Activated CD4-positive, alpha-beta memory T cell treated with anti-CD3 and anti-CD28 coated beads for 36 hours (primary cell): ENCODE results near the gene DMC1. TPM values are rescaled to one million over a fixed set of nuclear protein-coding genes. Genes with fewer than 3 reads are reported as not detected.

Experiments used
- CTCF ChIA-PET: fragments of 350-600 bp; sonication (Branson Sonifier 250); formaldehyde crosslinking; loops from one replicate; lab custom pipeline; 2021; ENCODE audit warnings: antibody characterized with exemption, inconsistent platforms; lab: Charles Lee
- POLR2A ChIA-PET: fragments of 350-600 bp; sonication (Branson Sonifier 250); formaldehyde crosslinking; loops from one replicate; lab custom pipeline; 2021; ENCODE audit warnings: antibody characterized with exemption; lab: Charles Lee
- DNase-seq: peaks from one replicate; pipeline ENCODE4 v3.0.0-alpha.2; 2020
- H3K27ac Mint-ChIP-seq: one replicate; pipeline ENCODE4 v1.8.0; 2021; ENCODE audit warnings: mixed read lengths
- H3K27me3 Mint-ChIP-seq: one replicate; pipeline ENCODE4 v1.8.0; 2021; ENCODE audit warnings: mixed read lengths
- H3K36me3 Mint-ChIP-seq: one replicate; pipeline ENCODE4 v1.8.0; 2021; ENCODE audit warnings: mixed read lengths
- H3K4me1 Mint-ChIP-seq: one replicate; pipeline ENCODE4 v1.8.0; 2021; ENCODE audit warnings: low read depth, mixed read lengths
- H3K4me3 Mint-ChIP-seq: one replicate; pipeline ENCODE4 v1.8.0; 2021; ENCODE audit warnings: mild to moderate bottlenecking, mixed read lengths
- H3K9me3 Mint-ChIP-seq: one replicate; pipeline ENCODE4 v1.8.0; 2021; ENCODE audit warnings: mixed read lengths
- intact Hi-C: fragments of 100-400 bp; cut with micrococcal nuclease; formaldehyde crosslinking; loops from one replicate; pipeline ENCODE4 v1.15.1; 2023
- total RNA-seq, 2 experiments: library from RNA; stranded (reverse); gene quantifications; one replicate each; pipeline ENCODE4 v1.2.3, GENCODE V29; 2021

Gene DMC1
- total RNA-seq, 2 experiments from 2014 or later: 15.8 to 20.1 TPM

DNA sequence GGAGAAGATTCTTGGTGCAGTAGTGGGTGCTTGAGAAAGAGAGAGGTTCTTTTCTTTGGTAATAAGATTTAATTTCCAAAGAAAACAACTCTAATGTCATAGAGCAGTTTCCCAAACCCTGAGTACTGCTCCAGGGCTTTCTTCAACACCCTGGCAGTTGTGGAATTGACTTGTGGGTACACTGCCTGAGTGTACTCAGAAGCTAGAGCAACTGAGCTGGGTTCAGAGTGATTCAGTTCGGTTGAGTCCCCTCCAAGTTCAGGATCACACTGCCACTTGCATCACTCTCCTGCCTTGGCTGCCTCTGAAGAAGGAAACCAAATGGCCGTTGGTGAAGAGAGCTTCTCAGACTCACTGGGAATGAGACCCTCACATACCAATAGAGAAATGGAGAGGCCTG lies 5.3 kb downstream of the DMC1 start:
- H3K27me3 Mint-ChIP-seq: no peaks in the 10 kb centered on the region
- intact Hi-C loops: no loop called here
- POLR2A ChIA-PET: no interaction called here

GRCh38 chr22:38554281-38554680 lies 15.7 kb downstream of the DMC1 start:
- DNase-seq: no peak
- no peaks in the 10 kb centered on the region for H3K9me3 Mint-ChIP-seq
- H3K36me3 Mint-ChIP-seq: peaks cover 2% of the 10 kb centered on the region
- H3K27ac Mint-ChIP-seq: no peak overlapping the region
- H3K27me3 Mint-ChIP-seq: no peaks in the 10 kb centered on the region
- H3K4me3 Mint-ChIP-seq: no peak overlapping the region
- intact Hi-C loops: no loop called here
- ChIA-PET POLR2A (interaction anchor here (0.6 to 1.0 kb wide), 2 partner anchors 17 to 200 kb away, joined by 3 to 4 read pairs; no protein-coding TSS in a partner anchor), CTCF (interaction anchor here (0.7 kb wide), 1 partner anchor 54 kb away, joined by 3 read pairs; no protein-coding TSS in a partner anchor)
- no peaks in the 10 kb centered on the region for H3K4me1 Mint-ChIP-seq

More for the DNA sequence above, 5.3 kb downstream of the DMC1 start:
- H3K4me3 Mint-ChIP-seq: no peak overlapping the region
- DNase-seq: no peak
- H3K27ac Mint-ChIP-seq: no peak overlapping the region
- H3K4me1 Mint-ChIP-seq: no peaks in the 10 kb centered on the region
- peaks cover 5% of the 10 kb centered on the region for H3K36me3 Mint-ChIP-seq
- no peaks in the 10 kb centered on the region for H3K9me3 Mint-ChIP-seq
- CTCF ChIA-PET: interaction anchor here (0.5 kb wide), 1 partner anchor 259 kb away, joined by 3 read pairs; no protein-coding TSS in a partner anchor

DNA sequence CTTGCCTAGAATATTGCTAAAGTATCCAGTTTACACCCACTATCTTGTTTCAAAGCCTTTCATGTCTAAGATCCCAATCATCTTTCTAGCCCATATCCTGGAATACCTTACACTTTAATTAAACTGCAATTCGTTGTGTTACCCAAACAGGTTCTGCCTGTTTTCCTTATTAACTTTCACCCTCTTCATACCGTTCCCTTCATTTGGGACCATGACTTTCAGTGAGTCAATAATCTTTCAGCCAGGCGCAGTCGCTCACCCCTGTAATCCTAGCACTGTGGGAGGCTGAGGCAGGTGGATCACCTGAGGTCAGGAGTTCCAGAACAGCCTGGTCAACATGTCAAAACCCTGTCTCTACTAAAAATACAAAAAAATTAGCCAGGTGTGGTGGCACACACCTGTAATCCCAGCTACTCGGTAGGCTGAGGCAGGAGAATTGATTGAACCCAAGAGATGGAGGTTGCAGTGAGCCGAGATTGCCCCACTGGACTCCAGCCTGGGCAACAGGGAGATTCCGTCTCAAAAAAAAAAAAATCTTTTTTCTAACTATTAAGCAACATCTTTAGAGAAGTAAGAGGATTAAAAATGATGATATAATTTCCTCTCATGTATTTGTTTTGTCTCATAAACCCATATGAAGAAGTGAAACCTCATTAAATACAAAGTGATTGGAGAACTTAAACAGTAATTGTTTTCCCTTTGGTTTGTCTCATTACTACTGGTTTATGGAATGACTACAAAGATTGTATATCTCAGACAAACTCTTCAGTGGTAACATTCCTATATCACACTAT lies 20.7 kb downstream of the DMC1 start:
- Mint-ChIP-seq H3K4me3 (no peak overlapping the region), H3K27ac (no peak overlapping the region), H3K4me1 (no peaks in the 10 kb centered on the region), H3K36me3 (peaks cover 8% of the 10 kb centered on the region), H3K9me3 (peaks cover 4% of the 10 kb centered on the region), H3K27me3 (no peaks in the 10 kb centered on the region)
- intact Hi-C loops: no loop called here
- CTCF ChIA-PET: no interaction called here
- DNase-seq: no peak
- POLR2A ChIA-PET: no interaction called here

DNA sequence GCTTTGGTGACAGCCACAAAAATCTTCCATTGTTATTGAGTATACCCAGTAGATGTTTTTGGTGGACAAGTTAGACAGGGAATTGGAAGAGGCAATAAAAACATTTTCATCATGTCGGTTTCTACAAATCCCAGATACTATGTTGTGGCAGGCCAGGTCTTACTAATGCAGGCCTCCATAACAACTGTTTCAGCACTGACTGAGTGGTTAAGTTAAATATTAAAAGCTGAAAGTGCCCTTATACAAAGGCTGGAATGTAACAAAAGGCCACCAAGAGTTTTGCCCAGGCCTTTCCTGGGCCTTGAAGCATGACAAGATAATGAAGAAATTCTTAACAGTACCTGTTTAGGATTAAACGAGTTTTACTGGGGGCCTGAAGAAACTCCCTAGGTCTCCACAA lies 29.3 kb downstream of the DMC1 start:
- H3K36me3 Mint-ChIP-seq: peaks cover 25% of the 10 kb centered on the region
- H3K27ac Mint-ChIP-seq: no peak overlapping the region
- no peaks in the 10 kb centered on the region for H3K4me1 Mint-ChIP-seq
- no peak for DNase-seq
- no peak overlapping the region for H3K4me3 Mint-ChIP-seq
- intact Hi-C loops: no loop called here
- no peaks in the 10 kb centered on the region for H3K27me3 Mint-ChIP-seq
- ChIA-PET CTCF (no interaction called here), POLR2A (no interaction called here)
- peaks cover 22% of the 10 kb centered on the region for H3K9me3 Mint-ChIP-seq

GRCh38 chr22:38531251-38531938 lies 38.6 kb downstream of the DMC1 start:
- ChIA-PET CTCF (interaction anchor here (0.6 to 1.4 kb wide), 3 partner anchors 27 to 453 kb away, joined by 3 to 4 read pairs (median 4); no protein-coding TSS in a partner anchor), POLR2A (interaction anchor here (1.3 kb wide), 1 partner anchor 8 kb away, joined by 3 read pairs; no protein-coding TSS in a partner anchor)
- DNase-seq: no peak
- H3K36me3 Mint-ChIP-seq: no peaks in the 10 kb centered on the region
- H3K4me1 Mint-ChIP-seq: peaks cover 5% of the 10 kb centered on the region
- peak overlapping the region; percentile 83 for H3K27ac Mint-ChIP-seq
- no peaks in the 10 kb centered on the region for H3K9me3 Mint-ChIP-seq
- no peaks in the 10 kb centered on the region for H3K27me3 Mint-ChIP-seq
- intact Hi-C loops: no loop called here
- peak overlapping the region; percentile 7 for H3K4me3 Mint-ChIP-seq

DNA sequence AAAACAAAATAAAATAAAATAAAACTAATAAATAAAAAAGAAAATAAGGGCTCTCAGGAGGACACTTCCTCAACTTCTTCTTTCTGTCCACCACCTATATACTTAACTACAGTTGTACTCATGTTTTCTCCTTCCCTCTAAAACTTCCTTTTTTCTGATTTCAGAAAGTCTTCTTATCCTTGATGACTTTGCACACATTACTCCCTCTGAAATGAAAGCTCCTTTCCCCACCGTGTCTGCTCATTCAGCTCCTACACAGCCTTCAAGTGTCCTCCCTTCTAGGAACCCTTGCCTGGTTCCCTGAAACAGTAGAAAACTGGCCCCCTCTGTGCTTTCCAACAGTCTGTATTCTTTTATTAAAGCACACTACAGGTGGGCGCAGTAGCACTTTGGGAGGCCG lies 45.6 kb downstream of the DMC1 start:
- no peaks in the 10 kb centered on the region for H3K36me3 Mint-ChIP-seq
- CTCF ChIA-PET: interaction anchor here (1.1 kb wide), 1 partner anchor 14 kb away, joined by 3 read pairs; no protein-coding TSS in a partner anchor
- H3K4me3 Mint-ChIP-seq: no peak overlapping the region
- H3K9me3 Mint-ChIP-seq: no peaks in the 10 kb centered on the region
- no peak for DNase-seq
- POLR2A ChIA-PET: no interaction called here
- H3K27ac Mint-ChIP-seq: no peak overlapping the region
- H3K4me1 Mint-ChIP-seq: no peaks in the 10 kb centered on the region
- intact Hi-C loops: no loop called here
- H3K27me3 Mint-ChIP-seq: peaks cover 9% of the 10 kb centered on the region

DNA sequence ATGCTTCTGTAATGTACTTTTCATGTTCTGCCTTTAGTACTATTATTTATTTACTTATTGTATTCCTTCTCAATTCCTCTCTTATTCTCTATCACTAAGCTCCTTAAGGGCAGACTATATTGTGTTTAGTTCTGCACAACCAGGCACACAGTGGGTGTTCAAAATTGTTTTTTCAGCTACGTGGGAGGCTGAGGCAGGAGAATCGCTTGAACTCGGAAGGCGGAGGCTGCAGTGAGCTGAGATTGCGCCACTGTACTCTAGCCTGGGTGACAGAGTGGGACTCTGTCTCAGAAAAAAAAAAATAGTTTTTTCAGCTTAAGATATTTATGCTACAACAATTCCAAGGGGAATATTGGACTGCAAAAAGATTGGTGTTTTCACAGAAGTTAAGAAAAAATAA lies 46.5 kb downstream of the DMC1 start:
- Mint-ChIP-seq H3K4me3 (no peak overlapping the region), H3K27me3 (peaks cover 9% of the 10 kb centered on the region), H3K4me1 (no peaks in the 10 kb centered on the region), H3K27ac (no peak overlapping the region), H3K9me3 (no peaks in the 10 kb centered on the region), H3K36me3 (no peaks in the 10 kb centered on the region)
- intact Hi-C loops: no loop called here
- POLR2A ChIA-PET: interaction anchor here (0.7 to 1.1 kb wide), 2 partner anchors 8 to 101 kb away, joined by 3 read pairs; no protein-coding TSS in a partner anchor
- no peak for DNase-seq
- CTCF ChIA-PET: interaction anchor here (1.1 kb wide), 2 partner anchors 13 to 471 kb away, joined by 3 to 4 read pairs; no protein-coding TSS in a partner anchor

GRCh38 chr22:38523029-38523428 lies 47.0 kb downstream of the DMC1 start:
- POLR2A ChIA-PET: interaction anchor here (1.1 kb wide), 1 partner anchor 9 kb away, joined by 3 read pairs; no protein-coding TSS in a partner anchor

GRCh38 chr22:38519453-38520250 lies 50.3 kb downstream of the DMC1 start:
- intact Hi-C loops: no loop called here
- no peaks in the 10 kb centered on the region for H3K4me1 Mint-ChIP-seq
- DNase-seq: no peak
- peaks cover 5% of the 10 kb centered on the region for H3K27me3 Mint-ChIP-seq
- H3K27ac Mint-ChIP-seq: no peak overlapping the region
- H3K36me3 Mint-ChIP-seq: no peaks in the 10 kb centered on the region
- POLR2A ChIA-PET: no interaction called here
- no peaks in the 10 kb centered on the region for H3K9me3 Mint-ChIP-seq
- H3K4me3 Mint-ChIP-seq: no peak overlapping the region
- CTCF ChIA-PET: no interaction called here

More at GRCh38 chr22:38523029-38523428, 47.0 kb downstream of the DMC1 start:
- no peak overlapping the region for H3K4me3 Mint-ChIP-seq
- peaks cover 9% of the 10 kb centered on the region for H3K27me3 Mint-ChIP-seq
- DNase-seq: no peak
- H3K4me1 Mint-ChIP-seq: no peaks in the 10 kb centered on the region
- H3K36me3 Mint-ChIP-seq: no peaks in the 10 kb centered on the region
- no peaks in the 10 kb centered on the region for H3K9me3 Mint-ChIP-seq
- H3K27ac Mint-ChIP-seq: no peak overlapping the region
- CTCF ChIA-PET: interaction anchor here (1.1 kb wide), 2 partner anchors 12 to 471 kb away, joined by 3 to 4 read pairs; no protein-coding TSS in a partner anchor
- intact Hi-C loops: no loop called here

DNA sequence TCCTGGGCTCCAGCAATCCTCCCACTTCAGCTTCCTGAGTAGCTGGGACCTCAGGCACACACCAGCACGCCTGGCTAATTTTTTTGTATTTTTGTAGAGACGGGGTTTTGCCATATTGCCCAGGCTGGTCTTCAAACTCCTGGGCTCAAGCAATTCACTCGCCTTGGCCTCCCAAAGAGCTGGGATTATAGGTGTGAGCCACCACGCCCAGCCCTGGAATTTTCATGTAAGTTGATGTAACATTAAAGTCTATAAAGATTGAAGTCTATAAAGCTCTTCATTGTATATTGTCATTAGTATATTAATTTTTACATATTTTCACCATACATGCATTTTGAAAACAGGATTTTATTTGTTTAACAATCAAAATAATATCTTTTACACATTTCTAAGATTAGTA lies 51.4 kb downstream of the DMC1 start:
- Mint-ChIP-seq H3K4me1 (no peaks in the 10 kb centered on the region), H3K4me3 (no peak overlapping the region), H3K36me3 (no peaks in the 10 kb centered on the region), H3K27ac (no peak overlapping the region), H3K9me3 (no peaks in the 10 kb centered on the region), H3K27me3 (peaks cover 1% of the 10 kb centered on the region)
- no peak for DNase-seq
- ChIA-PET CTCF (interaction anchor here (1.3 kb wide), 1 partner anchor 404 kb away, joined by 3 read pairs; no protein-coding TSS in a partner anchor), POLR2A (no interaction called here)
- intact Hi-C loops: no loop called here

- ChIA-PET CTCF (no interaction called here), POLR2A (no interaction called here)
- Mint-ChIP-seq H3K27me3 (no peaks in the 10 kb centered on the region), H3K27ac (no peak overlapping the region), H3K36me3 (no peaks in the 10 kb centered on the region), H3K4me3 (no peak overlapping the region), H3K4me1 (peaks cover 2% of the 10 kb centered on the region), H3K9me3 (no peaks in the 10 kb centered on the region)
- intact Hi-C loops: no loop called here
- DNase-seq: peak; percentile 50
These were observed 56.9 kb downstream of the DMC1 start for GRCh38 chr22:38513063-38513462.
